Activated CD4-positive, alpha-beta T cell treated with anti-CD3 and anti-CD28 coated beads, Interleukin-2, Interleukin-4, amounts not matched to agents 100 ng/mL and 50 ng/mL, durations not matched to agents 16 hours and 8 hours (primary cell): ENCODE results near the gene HIGD2A.

Experiments used
- DNase-seq: peaks from one replicate; pipeline ENCODE4 v3.0.0-alpha.2; 2020; ENCODE audit warnings: low spot score

Gene HIGD2A

GRCh38 chr5:176415952-176416924 is 27.7 kb downstream of the HIGD2A start, which contains the start of gene CLTB:
TSS of gene CLTB (minus strand) at chr5:176416539. CDS start at chr5:176416363, 176 bp downstream.
- peak; percentile 86 for DNase-seq

- no peak for DNase-seq
These were observed 28.4 kb downstream of the HIGD2A start for GRCh38 chr5:176416965-176417364.

GRCh38 chr5:176418251-176418650 is 29.7 kb downstream of the HIGD2A start:
- DNase-seq, result no peak

- no peak for DNase-seq
These were observed 31.5 kb downstream of the HIGD2A start for GRCh38 chr5:176420086-176420485.

GRCh38 chr5:176420972-176421544 is 32.5 kb downstream of the HIGD2A start:
- DNase-seq, result no peak

- no peak for DNase-seq
These were observed 35.6 kb downstream of the HIGD2A start for GRCh38 chr5:176424181-176424580.

- DNase-seq, result no peak
These were observed 36.6 kb downstream of the HIGD2A start for GRCh38 chr5:176425138-176425537.

GRCh38 chr5:176425791-176426190 is 37.2 kb downstream of the HIGD2A start:
- no peak for DNase-seq

GRCh38 chr5:176426876-176427275 is 38.3 kb downstream of the HIGD2A start:
- no peak for DNase-seq

- DNase-seq, result no peak
These were observed 39.4 kb downstream of the HIGD2A start for GRCh38 chr5:176427971-176428370.

- DNase-seq, result no peak
These were observed 41.4 kb downstream of the HIGD2A start for GRCh38 chr5:176429972-176430371.

GRCh38 chr5:176432707-176433106 is 44.2 kb downstream of the HIGD2A start:
- no peak for DNase-seq

GRCh38 chr5:176436656-176437055 is 48.1 kb downstream of the HIGD2A start:
- peak; percentile 37 for DNase-seq

GRCh38 chr5:176438959-176439757 is 50.6 kb downstream of the HIGD2A start:
- DNase-seq, result no peak
